ENCODE results near the gene FCSK. TPM values are rescaled to one million over a fixed set of nuclear protein-coding genes. Genes with fewer than 3 reads are reported as not detected.

The FCSK gene
- total and polyA plus RNA-seq, 7 donors: 4.9 to 11.0 (median 8.0) TPM

DNA sequence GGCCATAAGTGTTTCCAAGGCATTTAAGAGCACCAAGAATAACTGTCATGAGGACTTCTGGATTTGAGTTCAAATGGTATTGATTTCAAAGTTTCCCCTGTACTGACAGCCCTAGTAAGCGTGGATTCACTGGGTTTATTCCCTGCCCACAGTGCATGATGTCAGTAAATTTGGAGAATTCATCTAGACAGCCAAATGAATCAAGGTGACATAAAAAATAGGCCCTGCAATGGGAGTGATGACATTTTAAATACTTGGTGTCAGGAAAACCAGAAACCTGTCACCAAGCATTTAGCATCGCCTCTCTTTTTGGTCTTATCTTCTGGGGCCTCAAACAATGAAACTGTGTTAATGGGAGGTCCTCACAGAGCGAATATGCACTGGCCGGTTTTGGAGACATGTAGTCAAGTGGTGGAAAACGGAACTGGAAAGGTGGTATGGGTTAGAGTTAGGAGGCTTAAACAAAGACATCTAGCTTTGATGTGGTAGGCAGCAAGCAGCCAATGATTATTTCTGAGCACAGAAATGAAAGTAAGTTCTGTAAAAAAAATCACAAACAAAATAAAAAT lies 39.9 kb downstream of the FCSK start:
- no peaks in the 10 kb centered on the region for H3K27me3 ChIP-seq (ENCODE audit: insufficient read depth in 3 of 3, low read length in 2 of 3)
- DNase-seq (no peak), ATAC-seq (peak in 2 of 4 donors; percentile 31 to 48)
- intact Hi-C loops (cut with DNase I): no loop called here
- 49 to 70% (median 50%) methylated on average over 5 of the region's 5 CpGs for WGBS, 3 donors
- H3K9me3 ChIP-seq: no peaks in the 10 kb centered on the region
- H3K36me3 ChIP-seq (ENCODE audit: insufficient read depth in 1 of 2, low read depth in 1 of 2): peaks cover 9 to 84% of the 10 kb centered on the region in 2 donors
- no peak overlapping the region for H3K4me3 ChIP-seq
- TF ChIP-seq, protein P1, sequence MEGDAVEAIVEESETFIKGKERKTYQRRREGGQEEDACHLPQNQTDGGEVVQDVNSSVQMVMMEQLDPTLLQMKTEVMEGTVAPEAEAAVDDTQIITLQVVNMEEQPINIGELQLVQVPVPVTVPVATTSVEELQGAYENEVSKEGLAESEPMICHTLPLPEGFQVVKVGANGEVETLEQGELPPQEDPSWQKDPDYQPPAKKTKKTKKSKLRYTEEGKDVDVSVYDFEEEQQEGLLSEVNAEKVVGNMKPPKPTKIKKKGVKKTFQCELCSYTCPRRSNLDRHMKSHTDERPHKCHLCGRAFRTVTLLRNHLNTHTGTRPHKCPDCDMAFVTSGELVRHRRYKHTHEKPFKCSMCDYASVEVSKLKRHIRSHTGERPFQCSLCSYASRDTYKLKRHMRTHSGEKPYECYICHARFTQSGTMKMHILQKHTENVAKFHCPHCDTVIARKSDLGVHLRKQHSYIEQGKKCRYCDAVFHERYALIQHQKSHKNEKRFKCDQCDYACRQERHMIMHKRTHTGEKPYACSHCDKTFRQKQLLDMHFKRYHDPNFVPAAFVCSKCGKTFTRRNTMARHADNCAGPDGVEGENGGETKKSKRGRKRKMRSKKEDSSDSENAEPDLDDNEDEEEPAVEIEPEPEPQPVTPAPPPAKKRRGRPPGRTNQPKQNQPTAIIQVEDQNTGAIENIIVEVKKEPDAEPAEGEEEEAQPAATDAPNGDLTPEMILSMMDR (IDR thresholded peaks at IDR 0.05): no peak
- no peak overlapping the region for H3K27ac ChIP-seq
- H3K4me1 ChIP-seq: no peaks in the 10 kb centered on the region

- intact Hi-C loops (cut with DNase I): no loop called here
- H3K27ac ChIP-seq: no peak overlapping the region
- peaks cover 9 to 84% of the 10 kb centered on the region in 2 donors for H3K36me3 ChIP-seq (ENCODE audit: insufficient read depth in 1 of 2, low read depth in 1 of 2)
- ATAC-seq: no peak
- 83 to 92% (median 91%) methylated on average over 2 of the region's 2 CpGs for WGBS, 3 donors
- no peak for DNase-seq
- TF ChIP-seq, protein P1 (IDR thresholded peaks at IDR 0.05): no peak
- no peaks in the 10 kb centered on the region for H3K4me1 ChIP-seq
- H3K9me3 ChIP-seq: no peaks in the 10 kb centered on the region
- H3K4me3 ChIP-seq: no peak overlapping the region
- H3K27me3 ChIP-seq (ENCODE audit: insufficient read depth in 3 of 3, low read length in 2 of 3): no peaks in the 10 kb centered on the region
Measured at GRCh38 chr16:70494777-70495176, 40.4 kb downstream of the FCSK start.

DNA sequence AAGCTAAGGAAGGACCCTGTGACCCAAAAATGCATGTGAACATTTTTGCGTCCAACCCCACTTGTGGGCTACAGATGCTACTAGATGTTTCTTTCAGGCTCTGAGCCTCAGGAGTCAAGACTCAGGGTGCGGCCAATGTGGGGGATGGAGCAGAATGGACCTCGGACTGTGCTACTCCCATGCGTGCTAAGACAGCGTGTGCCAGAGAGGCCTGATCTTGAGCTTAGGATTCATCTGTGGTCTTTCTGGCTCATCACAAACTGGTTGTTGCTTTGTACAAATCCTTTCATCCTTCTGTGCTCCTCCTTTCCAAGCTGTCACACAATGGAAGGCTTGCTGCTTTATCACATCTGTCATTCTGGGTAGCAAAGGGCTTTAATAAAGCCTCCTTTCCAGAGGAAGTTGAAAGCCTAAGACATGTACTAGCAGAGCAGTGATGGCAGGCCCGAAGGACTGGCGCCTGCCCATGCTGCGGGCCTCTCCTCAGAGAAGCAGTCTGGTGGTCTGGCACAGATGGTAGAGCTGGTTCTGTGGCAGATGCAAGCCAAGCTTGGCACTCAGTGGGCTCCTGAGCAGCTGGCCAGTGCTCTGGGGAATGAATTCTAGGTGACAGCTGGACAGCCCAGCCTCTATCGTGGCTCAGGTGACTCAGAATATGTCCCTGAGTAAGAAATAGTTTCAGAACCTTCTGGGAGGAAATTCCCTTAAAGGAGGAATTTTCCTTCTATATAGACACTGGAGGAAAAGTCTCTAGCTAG lies 41.2 kb downstream of the FCSK start:
- no peak overlapping the region for H3K27ac ChIP-seq
- DNase-seq (no peak), ATAC-seq (peak in 1 of 4 donors; percentile 43)
- H3K4me1 ChIP-seq: no peaks in the 10 kb centered on the region
- no peaks in the 10 kb centered on the region for H3K9me3 ChIP-seq
- no peaks in the 10 kb centered on the region for H3K27me3 ChIP-seq (ENCODE audit: insufficient read depth in 3 of 3, low read length in 2 of 3)
- TF ChIP-seq, protein P1 (IDR thresholded peaks at IDR 0.05): no peak
- WGBS, 3 donors: 75 to 84% (median 77%) methylated on average over 9 of the region's 9 CpGs
- H3K36me3 ChIP-seq (ENCODE audit: insufficient read depth in 1 of 2, low read depth in 1 of 2): peaks cover 9 to 89% of the 10 kb centered on the region in 2 donors
- H3K4me3 ChIP-seq: no peak overlapping the region
- intact Hi-C loops (cut with DNase I): no loop called here

- ATAC-seq (no peak), DNase-seq (no peak)
- intact Hi-C loops (cut with DNase I): no loop called here
- H3K27ac ChIP-seq: no peak overlapping the region
- WGBS, 3 donors: 96 to 97% (median 97%) methylated on average over 6 of the region's 6 CpGs
- no peaks in the 10 kb centered on the region for H3K9me3 ChIP-seq
- TF ChIP-seq, protein P1 (IDR thresholded peaks at IDR 0.05): no peak
- no peaks in the 10 kb centered on the region for H3K4me1 ChIP-seq
- H3K36me3 ChIP-seq (ENCODE audit: insufficient read depth in 1 of 2, low read depth in 1 of 2): peaks cover 9 to 96% of the 10 kb centered on the region in 2 donors
- H3K4me3 ChIP-seq: no peak overlapping the region
- no peaks in the 10 kb centered on the region for H3K27me3 ChIP-seq (ENCODE audit: insufficient read depth in 3 of 3, low read length in 2 of 3)
Measured at GRCh38 chr16:70496513-70496912, 42.1 kb downstream of the FCSK start.
